ENCODE data around the gene DENND2D.

The DENND2D gene

DNA sequence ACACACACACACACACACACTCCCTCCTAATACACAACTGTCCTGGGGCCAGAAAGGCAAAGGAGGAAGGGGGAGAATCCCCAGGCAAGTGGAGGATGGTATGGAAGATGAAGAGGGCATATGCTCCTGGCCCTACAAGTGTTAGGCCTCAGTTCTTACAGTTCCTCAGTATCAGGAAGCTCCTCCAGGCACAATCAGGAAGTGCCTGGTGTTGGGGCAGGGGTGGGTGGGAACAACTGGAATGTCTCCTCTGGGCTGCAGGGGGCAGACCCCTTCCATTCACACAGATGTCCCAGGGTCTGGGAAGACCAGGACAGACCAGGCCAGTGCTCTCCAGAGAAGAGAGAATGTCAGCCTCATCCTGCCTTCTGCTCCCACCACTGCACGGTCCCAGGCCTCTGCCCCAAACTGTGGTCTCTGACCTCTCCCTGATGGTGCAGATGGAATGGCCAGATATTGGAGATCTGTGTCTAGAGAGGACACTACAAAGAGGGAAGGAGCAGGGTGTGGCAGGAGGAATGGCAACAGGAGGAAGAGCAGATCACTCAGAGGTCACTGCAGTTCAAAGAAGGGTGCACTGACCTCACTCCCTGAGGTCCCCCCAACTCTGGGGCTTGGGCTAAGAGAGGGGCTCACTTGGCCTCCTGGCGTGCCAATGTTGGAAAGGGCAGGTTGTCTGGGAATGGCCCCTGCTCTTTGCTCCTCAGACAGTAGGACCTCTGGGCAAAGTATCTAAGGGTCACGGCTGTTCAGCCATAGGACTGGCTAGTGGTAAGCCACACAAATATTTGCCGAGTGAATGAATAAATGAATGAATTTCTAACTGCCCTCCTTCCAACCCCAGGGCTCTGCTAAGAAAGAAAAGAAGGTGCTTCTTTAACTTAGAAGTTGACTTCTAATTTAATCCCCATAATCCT is 2.5 kb upstream of the DENND2D start:
- DNase-seq (ENCODE audit: low spot score): no peak

DNA sequence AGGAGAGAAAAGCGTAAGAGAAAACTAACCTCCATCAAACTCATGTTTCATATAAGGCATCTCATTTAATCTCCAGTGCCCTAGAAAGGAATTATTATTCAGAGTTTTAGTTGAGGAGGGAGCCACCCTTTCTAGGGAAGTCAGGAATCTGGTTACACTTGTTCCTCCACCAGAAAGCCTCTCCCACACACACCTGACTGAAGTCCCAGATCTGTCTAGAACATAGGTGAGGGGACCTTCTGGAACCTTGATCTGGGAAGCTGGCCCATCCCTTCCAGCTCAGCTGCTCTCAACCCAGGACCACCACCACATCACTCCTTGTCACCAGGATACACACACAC is 1.9 kb upstream of the DENND2D start:
- DNase-seq (ENCODE audit: low spot score): no peak

DNA sequence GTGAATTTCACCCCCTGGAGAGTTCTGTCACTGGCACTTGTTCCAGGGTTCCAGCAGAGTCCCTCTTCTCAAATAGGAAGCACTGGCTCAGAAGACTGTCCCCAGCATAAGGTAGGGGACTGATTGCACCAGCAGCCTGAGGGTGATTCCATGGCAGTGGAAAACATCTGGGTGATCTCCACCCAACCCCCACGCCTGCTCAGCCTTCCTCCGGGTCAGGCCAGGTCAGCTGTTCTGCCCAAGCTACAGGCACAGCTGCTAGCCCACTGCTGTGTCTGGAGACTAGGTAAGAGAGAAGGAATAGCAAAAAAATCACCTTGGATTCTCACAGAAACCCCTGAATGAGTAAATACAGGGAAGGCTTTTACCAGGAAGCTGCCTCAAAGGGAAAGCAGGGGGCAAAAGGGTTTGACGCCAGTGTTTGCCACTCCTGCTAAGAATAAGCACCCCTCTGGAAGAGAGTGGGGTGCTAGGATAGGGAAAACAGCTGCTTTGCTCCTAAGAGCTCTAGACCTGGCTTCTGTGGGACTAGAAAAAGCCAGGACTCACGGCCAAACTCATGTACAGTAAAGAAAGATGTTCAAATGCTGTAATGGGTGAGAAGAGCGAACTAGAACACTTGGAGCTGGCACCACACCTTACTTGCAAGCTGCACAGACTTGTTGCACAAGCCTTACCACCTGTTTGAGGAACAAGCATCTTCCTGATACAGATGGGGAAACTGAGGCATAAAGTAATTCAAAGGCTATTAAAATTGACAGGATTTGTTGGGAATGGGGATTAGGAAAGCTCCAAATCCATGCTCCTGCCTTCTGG is 1.0 kb upstream of the DENND2D start:
- DNase-seq (ENCODE audit: low spot score): no peak

DNA sequence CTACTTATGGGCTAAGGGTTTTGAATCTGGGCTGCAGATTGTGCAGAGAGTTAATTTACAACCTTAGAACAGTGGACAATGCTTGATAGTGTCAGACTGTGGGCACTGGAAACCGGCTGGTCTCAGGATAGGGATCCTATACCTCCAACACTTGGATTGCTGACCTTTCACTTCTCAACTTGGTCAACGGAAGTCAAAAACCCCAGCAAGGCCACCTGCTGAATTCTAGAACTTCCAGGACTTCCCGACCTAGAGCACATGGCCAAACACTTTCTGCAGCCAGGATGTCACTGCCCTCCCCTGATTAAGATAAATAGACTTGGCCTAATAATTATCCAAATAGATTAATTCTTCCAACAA is 336 bp upstream of the DENND2D start:
- DNase-seq (ENCODE audit: low spot score): no peak

DNA sequence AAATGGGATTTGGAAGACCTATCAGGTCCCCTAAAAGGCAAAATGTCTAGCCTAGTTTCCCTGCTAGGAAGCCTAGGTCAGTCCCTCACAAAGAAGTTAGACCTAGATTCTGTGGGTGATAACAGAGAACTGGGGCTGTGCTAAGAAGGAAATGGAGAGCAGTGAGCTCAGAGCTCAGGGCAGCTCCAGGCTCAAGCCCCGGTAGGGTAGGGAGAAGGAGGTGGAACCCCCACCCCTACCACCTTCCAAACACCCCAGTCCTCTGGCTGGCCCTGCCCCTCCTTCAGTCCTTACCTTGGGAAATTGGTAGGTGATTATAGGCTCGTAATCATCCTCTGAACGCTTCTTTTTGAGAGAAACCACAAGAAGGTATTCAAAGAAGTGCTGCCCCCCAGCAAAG is 1.1 kb downstream of the DENND2D start:
- no peak for DNase-seq (ENCODE audit: low spot score)

DNA sequence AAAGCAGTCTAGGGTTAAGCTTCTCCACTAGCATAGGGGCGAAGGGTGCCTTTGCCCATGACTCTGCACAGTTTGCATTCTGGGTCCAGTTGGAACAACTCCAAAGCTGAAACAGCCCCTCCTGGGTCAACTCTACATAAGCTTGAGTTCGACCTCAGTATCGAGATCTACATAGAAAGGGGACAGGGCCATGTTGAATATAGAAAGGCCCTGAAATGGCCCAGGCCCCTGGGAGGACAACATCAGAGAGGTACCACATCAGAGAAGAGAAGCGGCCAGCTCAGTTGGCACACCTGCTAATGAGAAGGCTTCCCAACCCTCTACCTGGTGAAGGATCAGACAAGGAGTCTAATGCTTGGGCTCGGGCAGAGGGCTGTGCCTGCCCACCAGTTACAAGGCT is 1.6 kb downstream of the DENND2D start:
- DNase-seq (ENCODE audit: low spot score): no peak

DNA sequence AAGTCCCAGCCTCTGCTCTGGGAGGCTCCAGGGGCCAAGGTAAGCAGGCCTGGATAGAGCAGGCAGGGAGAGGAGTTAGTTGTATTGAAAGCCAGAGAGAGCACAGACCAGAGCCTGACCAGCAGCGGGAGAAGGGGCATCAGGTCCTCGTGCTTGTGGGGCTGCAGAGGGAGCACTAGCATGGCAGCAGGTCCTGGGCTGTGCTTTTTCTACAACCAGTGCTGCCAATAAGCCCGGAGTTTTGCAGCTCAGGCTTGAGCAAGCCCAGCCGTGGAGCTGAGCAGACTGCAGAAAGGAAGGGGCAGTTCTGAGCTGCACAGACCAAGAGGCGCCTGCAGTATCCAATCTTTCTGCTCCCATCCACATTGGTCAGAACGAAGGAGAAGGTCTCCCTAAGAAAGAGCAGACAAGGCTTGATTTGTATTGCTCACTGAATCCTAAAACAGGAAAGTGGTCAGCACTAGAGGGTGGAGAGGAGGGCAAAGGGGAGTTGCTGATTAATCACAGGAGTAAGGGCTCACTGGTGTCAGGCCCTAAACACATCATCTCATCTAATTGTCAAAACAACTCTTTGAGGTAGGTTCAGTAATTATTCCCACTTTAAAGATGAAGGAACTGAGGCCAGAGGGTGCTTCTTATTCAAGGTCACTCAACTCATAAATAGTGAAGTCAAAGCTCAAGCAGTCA is 2.7 kb downstream of the DENND2D start:
- no peak for DNase-seq (ENCODE audit: low spot score)

DNA sequence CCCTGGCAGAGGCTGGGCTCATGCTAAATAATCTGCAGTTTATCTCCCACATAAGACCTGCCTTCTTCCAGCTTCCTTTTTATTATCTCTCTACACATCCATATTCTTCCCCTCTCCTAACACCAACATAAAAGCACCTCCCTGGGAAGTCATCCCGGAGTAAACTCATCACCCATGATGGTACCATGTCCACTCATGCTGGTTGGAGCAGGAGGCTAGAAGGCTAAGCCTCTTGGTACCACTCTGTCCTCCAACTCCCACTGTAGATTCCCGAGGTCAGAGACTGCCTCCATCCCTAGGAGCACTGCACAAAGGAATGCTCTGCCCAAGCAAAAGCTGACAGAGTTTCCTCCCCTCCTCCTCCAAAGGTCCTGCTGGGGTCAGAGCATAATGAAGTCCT is 4.2 kb downstream of the DENND2D start:
- no peak for DNase-seq (ENCODE audit: low spot score)

DNA sequence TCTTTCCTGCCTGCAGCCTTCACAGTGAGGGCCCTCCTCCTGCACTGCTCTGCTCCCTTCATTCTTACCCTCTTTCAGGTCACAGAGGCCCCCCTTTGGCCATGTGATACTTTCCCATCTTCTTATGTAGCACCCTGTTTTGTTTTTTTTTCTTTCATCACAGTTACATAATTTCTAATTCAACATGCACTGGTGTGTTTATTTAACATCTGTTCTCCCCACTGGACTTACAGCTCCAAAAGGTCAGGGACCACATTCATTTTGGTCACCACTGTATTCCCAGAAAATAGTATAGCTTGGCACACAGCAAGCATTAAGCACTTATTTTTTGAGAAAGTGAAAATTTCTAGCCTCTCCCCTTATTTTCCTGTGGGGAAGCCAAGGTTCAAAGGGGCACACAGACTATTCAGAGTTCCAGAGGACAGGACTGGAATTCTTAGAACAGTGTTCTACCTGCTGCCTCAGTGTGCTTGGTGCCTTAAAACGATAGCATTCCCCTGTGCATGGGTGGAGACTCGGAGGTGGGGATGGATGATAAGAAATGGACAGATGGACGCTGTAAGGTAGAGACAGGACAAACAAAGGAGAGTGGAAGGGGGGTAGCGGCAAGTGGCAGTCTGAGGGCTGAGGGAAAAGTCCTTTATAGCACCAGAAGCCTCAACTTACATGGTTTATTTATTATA is 5.3 kb downstream of the DENND2D start:
- DNase-seq (ENCODE audit: low spot score): no peak

DNA sequence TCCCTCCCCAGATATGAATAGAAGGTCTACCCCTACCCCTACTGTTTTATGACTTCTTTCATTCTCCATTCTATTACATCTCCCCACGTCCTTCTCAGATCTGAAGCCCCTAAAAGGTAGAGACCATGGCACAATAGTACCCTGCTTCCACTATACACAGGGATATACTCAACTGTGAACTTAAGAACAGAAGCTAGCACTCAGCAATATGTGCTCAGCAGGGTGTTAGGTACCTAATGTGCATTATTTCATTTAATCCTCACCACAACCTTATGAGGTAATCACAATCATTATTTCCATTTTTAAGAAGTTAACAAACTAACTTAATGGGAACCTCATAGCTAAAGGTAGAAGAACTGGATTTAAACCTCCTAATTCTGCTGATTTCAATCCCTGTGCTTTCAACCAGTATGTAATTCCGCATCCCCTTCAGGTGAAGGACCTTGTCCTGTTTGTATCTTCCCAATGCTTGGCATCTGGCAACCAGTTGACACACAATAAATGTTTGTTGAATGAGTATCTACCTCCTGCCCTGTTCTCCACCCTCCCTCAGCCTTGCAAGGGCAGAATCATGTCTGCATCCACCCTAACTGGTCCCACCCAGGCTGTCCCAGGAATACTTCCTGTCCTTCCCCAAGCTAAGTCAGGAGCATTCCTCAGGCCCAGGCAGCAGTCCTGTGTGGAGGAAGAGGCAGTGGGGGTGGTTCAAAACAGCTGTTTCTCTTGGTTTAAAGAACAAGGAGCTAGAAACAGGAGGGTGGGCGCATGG is 6.5 kb downstream of the DENND2D start:
- no peak for DNase-seq (ENCODE audit: low spot score)

DNA sequence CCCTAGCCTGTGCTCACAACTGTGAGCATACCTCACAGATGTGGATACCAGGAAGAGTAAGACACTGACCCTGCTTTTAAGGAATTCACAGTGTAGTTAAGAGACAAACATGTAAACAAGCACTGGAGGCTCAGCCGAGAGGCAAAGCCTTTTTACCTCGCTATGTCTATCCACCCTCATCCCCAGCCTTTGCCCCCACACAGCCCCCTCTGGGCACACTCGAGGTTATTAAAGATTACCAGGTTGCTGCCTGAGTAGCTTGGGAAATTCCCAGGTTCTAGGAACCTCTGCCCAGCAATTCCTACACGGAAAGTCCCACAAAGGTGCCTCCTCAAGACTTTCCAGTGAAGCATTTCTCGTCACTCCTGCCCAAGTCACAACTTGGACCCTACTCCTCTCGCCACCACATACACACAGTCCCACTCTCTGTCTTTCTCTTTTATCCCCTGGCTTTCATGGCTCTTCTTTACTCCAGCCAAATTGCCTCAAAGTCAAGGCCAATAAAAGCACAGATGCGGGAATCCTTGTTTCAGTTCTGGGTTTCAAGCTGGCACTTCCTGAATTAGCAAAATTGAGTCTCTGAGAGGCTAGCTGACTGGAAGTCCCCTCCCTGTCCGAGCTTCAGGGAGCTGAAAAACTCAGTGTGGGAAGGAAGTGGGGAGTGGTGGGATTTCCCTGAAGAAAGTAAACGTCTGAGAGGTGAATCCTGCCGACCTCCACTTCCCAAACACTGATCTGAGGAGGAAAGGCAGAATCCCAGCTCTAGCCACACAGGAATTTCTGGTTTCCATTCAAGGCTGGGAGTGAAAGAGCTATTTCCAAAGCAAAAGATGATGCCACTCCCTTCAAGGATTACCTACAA is 7.6 kb downstream of the DENND2D start:
- DNase-seq (ENCODE audit: low spot score): no peak

DNA sequence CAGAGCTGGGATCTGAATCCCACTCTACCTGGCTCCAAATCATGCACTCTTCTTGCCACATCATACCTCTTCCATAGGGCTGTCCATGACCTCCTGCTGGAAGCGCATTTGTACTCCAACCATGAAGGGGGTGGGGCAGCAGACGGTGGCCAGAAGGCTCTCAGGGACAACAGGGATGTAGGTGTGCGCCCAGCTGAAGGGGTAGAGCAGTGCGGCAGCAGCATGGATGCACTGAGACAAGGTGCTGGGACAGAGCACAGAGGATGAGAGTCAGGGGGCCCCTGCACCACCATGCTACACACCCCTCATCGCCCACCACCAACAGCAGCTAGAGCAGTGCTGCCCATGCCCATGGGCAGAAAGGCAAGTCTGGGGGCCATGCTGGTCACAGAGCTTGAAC is 8.4 kb downstream of the DENND2D start:
- DNase-seq (ENCODE audit: low spot score): no peak

DNA sequence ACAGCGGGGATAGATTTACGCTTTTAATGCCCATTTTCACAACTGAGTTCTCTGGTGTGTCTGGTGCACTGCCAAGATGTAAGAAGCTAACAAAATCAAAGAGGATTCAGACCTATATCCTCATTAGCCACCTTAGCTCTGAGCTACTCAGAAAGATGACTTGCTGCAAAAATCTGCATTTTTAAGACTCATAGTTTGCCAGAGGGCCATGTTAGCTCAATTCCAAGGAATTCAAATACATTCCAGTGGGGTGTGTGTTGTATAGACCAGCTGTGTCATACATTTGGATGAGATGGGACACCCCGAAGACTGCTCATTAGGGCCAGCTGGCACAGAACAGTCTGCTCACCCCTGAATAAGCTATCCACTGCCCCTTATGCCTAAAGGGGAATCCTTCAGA is 8.9 kb downstream of the DENND2D start:
- no peak for DNase-seq (ENCODE audit: low spot score)

DNA sequence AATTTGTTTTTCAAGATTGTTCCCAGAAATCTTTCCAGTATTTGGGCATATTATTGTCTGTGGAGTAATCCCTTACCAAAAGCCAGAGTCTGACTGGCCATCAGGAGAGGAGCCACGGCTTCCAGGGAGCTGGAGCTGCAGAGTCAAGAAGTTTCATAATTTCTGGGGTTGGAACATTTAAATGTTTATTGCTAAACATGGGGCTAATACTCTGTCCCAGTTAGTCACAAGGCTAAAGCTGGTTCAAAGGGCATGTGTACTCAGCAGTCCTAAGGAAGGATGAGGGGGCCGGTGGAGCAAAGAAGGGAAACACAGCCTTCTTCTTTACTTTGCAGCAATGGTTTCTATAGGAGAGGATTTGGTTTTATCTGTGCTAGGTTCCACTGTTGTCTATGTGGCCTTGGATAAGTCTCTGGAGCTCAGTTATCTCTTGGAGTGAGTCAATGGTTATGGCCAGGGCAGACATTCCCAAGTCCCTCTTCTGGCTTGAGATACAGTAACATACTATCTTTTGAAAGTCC is 9.5 kb downstream of the DENND2D start:
- DNase-seq (ENCODE audit: low spot score): no peak

DNA sequence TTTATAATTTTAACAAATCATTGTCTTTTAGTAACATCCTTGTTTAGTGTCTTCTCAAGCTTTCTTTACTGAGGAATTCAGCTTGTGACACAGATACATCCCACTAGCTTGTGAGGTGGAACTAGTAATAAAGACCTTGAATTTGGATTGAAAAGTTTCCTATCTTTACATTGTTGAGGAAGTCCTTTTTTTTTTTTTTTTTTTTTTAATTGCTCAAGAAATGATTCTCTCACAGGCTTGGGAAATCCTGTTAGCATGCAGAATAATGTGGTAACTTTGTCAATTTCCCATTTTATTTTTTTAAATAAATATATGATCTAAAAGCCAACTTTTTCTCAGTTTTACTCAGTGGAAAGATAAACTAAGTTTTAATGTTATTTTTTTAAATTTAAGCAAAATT is 15.8 kb downstream of the DENND2D start:
- no peak for DNase-seq (ENCODE audit: low spot score)

DNA sequence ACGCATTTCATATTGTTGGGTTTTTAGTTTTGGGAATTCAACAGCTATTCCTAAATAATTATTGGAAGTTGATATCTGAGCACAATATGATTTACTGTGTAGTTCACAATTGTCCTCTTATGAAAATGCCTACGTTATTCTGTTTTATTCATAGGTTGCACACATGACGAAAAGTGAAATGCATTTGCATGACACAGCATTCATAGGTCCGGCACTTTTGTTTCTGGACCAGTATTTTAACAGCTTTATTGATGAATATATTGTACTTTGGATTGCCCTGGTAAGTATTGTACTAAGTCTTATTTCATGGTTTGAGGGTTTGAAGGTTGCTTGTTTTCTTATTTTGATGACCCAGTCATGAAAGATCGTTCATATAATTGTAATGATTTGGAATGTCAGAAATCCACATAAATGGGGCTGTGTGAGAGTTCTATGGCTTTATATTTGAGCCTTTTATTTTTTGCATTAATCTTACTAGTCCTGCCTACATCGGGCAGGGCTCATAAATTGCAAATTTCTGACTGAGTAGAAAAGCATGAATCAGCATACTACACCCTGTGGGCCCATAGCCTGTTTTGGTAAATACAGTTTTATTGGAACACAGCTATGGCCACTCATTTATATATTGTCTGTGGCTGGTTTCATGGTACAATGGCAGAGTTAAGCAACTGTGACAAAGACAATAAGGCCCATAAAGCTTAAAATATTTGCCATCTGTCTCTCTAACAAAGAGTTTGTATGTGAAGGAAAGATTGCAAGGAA is 17.0 kb downstream of the DENND2D start:
- DNase-seq (ENCODE audit: low spot score): no peak

DNA sequence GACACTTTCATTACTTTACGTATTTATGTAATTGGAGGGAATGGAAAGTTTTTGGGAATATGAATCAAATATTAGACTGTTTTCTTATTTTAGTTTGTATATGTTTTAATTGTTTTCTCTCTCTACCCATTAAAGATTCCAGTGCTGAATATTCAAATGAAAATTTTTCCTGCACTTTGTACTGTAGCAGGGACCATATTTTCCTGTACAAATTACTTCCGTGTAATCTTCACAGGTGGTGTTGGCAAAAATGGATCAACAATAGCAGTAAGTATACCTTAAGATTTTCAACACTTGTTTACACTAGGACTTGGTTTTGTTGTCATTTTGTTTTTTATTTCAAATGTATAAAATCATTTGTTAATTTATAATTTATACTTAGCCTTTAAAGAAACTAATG is 18.4 kb downstream of the DENND2D start:
- DNase-seq (ENCODE audit: low spot score): no peak

DNA sequence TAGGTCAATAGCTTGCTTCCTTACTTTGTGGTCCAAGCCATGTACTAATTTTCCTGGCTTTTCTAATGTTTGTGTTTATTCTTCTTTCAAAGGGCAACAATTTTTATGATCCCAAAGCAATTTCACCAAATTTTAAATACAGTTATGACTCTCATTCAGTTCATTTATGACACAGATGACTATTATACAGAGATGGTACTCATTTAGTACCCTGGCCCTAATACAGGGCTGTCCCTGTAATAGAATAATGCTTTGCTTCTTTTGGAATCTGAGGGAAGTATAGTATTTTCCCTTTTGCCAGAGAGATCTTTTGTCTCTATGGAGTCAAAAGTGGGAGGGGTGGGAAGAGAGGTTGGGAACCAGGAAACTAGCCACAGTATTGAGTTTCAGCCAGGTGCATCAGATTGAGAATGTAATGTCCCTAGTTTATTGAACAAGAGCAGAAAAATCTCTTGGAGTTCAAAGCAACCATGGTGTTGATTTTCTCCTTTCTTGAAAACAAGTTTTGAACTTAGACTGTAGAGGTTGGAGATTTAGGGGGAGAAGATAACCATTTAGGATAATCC is 20.4 kb downstream of the DENND2D start:
- no peak for DNase-seq (ENCODE audit: low spot score)

DNA sequence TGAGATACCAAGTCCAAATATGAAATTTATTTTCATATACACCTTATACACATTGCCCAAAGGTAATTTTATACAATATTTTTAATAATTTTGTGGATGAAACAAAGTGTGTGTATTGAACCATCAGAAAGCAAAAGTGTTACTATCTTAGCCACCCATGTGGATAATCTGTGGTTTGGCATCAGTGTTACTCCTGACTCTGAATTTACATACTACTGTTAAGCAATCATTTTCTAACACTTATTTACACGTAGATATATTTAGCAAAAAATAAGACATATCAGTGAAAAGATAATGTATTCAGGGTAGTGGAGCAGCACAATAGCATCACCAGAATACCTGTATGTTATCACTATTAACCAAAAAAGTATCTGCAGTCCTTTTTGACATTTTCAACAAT is 23.8 kb downstream of the DENND2D start:
- no peak for DNase-seq (ENCODE audit: low spot score)
